ENCODE data around the gene SLC13A2. TPM values are rescaled to one million over a fixed set of nuclear protein-coding genes. Genes with fewer than 3 reads are reported as not detected.

Gene SLC13A2
- polyA plus RNA-seq, 3 donors = 13.0 to 18.8 (median 16.9) TPM

GRCh38 chr17:28491286-28491685, 17.8 kb downstream of the SLC13A2 start:
- DNase-seq = no peak

GRCh38 chr17:28491860-28492259, 18.4 kb downstream of the SLC13A2 start:
- DNase-seq = no peak

DNA sequence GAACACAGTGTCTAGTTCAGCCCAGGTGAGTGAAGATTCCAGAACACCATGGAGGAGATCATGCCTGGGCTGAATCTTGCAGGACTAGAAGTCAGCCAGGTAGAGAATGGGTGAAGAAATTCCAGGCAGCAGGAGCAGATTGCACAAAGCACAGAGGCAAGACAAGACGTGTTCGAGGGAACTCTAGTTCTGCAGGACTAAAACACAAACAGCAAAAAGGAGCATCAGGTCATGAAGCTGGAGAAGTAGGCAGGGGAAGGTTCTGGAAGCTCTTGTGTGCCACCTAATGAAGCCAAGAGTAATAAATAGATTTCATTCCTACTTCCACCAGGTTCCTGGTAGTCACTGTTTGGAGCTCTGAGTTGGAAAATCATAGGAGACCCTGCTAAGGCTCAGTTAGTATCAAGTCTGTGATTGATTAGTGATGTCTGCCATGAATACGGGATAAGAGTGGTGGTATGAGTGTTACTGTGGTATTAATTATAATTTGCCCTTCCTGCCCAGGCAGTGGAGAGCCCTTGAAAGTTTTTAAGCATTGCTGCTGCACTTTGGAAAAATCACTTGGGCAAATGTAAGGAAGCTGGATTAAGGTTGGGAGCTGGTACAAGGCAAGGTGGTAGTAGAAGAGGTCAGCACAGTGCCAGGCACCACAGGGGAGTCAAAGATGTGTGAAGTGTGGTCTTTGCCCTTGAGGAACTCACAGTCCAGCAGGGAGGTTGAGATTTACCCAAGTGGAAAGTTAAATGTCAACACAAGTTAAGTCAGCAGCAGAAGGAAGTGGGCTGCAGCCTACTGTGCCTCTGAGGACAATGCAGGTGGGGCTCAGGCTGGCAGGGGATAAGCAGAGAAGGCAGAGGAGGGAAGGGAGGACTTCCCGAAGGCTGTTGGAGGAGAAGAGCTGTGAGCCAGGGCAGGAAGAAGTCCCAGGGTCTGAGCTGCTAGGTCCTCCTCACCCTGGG, 19.2 kb downstream of the SLC13A2 start:
- DNase-seq = no peak

- no peak for DNase-seq
Observed at GRCh38 chr17:28493460-28493859, 20.0 kb downstream of the SLC13A2 start.

GRCh38 chr17:28494445-28495188, 21.2 kb downstream of the SLC13A2 start:
- DNase-seq = peak; percentile 52

DNA sequence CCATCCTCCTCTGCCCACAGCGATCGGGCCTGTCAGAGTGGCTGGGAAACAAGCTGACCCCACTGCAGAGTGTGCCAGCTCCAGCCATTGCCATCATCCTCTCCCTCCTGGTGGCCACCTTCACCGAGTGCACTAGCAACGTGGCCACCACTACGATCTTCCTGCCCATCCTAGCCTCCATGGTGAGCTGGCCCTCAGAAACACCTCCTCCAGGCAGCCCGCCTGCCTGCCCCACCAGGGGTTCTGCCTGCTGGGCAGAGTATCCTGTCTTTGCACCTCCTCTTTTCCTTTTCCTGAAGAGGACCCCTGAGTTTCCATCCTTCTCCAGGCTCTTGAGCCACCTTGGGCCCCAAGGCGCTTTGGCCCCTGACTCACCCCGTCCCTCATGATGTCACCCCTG, 22.2 kb downstream of the SLC13A2 start:
- DNase-seq = no peak

GRCh38 chr17:28497931-28498330, 24.5 kb downstream of the SLC13A2 start:
- no peak for DNase-seq

- no peak for DNase-seq
Observed at GRCh38 chr17:28498652-28499363, 25.4 kb downstream of the SLC13A2 start.

DNA sequence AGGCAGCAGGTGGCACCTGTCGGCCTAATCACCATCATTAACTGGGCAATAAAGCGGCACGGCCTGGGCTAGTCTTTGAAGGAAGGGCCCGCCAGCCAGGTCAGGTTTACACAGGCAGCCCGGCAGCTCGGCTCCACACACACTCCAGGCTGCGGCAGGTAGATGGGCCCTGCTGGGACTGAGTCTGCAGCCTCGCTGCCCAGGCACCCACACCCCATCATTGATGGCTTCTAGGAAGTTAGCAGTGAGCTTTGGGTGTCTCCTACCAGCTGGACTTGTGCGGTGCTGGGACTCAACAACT, 25.9 kb downstream of the SLC13A2 start:
- no peak for DNase-seq

- DNase-seq = no peak
Observed at GRCh38 chr17:28499684-28500357, 26.4 kb downstream of the SLC13A2 start.

DNA sequence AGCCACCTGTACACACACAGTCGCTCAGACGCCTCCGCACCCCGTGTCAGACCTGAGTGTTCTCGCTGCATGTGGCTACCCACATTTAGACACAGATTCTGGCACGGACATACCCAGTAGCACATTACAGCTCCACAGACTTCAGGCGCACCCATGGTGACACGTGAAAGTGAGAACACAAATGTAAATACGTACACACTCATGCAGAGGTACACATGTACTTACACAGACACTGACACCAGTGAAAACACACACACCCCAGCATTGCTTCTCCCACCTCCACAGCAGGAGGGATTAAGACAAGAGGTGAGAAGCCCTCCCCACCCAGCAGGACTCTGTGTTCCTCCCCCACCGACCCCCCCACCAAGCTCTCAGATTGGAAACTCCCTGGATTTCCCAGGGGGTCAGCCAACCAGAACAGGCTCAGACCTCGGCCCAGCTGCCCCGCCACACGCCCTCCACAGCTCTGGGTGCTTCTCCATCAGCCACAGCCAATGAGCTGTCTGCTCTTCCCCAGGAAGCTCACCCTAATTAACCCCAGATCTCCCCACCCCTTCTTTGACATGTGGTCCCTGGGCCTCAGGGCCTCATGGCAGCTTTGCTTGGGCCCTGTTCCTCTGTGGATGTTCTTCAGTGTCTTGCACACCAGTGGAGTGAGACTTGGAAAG, 27.4 kb downstream of the SLC13A2 start:
- no peak for DNase-seq

DNA sequence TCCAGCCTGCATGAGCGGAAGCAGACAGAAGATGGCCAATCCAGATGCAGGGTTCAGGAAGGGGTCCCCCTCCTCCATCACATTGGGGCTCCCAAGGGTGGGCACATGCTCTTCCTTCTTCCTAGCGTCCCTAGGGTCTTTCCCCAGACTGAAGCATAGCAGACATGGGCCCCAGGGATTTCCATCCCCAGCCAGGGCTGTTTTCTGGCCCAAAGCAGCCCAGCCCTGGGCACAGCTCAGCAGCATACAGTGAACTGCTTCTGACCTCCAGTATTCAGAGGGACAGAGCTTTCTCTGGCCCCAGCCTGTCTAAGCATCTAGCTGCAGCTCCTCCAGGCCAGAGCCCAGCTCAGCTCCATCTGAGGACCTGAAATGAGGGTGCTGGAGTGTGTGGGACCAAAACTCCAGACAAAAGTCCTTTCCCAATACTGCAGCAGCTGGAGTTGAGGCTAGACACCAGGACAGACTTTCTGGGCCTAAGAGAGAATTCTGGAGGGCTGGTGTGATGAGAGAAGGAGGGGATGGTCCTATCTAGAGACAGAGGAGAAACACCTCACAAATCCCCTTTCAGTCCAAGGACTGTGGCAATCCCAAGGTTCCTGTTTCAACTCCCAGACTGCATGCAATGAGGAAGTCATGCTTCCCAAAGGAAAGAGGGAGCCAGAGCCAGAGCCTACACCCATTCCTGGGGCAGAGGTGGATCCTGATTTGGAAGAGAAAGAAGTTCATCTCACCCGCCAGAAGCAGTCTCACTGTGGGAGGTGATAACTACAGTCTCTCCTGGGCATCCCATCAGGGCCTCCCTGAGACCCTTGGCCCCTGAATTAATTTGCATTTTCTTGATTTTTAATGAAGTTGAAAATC, 28.2 kb downstream of the SLC13A2 start:
- DNase-seq = no peak

- DNase-seq = no peak
Observed at GRCh38 chr17:28503420-28503819, 30.0 kb downstream of the SLC13A2 start.

DNA sequence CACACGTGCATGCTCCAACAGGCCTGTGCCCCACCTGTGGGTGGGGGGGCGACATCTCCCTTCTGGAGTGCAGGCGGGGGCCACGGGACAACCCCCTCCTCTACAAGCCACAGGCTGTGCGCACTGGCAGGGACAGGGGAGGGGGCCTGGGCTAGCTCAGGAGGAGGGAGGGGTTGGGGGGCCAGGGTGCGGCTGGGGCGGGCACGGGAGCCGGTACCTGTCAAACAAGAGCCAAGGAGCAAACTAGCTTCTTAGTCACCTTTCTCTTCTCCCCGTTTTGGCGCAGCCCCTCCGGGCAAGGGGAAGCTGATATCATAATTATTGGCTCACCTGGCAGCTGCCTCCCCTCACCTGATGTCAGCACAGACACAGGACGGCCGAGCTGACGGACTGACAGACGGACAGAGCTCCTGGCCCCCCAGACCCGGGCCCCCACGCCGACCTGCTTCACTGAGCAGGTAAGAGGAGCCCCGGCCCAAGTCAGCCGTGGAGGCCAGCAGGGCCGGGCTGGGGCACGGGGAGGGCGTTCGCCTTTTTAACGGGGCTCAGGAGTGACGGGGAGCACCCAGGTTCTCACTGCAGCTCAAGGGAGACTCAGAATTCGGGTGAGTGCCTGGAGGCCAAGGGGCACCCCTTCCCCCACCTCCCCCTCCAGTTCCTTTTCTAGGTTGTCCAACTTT, 32.7 kb downstream of the SLC13A2 start, which contains the start of gene FOXN1:
Gene FOXN1, plus strand, starts transcription at position 363 of the 680 bp plus-strand sequence. CDS start 17,622 bp downstream, outside the sequence.
- no peak for DNase-seq

DNA sequence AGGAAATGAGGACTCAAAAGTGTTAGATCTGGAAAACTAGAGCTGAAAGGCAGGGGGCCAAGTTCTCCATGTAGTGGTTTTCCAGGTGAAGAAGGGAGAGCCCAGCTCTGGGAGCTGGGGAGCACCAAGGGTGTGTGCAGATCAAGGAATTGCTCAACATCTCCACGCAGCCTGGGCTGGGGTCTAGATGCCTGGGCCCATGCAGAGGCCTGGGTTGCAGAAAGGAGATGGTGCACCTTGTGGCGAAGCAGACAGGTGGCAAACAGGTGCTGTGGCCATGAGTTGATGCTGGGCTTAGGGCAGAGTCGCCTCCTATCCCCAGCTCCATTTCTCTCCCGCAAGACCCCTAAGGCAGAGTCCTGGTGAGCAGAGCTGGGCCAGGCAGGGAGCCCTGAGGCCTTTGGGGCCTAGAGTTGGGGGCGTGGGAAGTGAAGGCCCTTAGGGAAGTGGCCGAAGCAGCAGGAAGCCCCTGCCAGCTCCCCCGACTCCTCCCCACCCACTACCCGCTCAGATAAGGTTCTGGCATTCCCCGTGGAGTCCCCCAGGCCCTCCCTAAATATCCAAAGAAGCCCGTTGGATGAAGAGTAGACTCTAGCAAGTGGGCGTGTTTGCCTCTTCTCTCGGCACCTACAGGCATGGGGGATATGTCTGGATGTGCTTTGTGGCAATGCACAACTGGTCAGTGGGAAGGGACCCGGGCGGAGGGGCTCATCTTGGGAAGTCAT, 33.5 kb downstream of the SLC13A2 start:
- DNase-seq = no peak

- no peak for DNase-seq
Observed at GRCh38 chr17:28507567-28508203, 34.2 kb downstream of the SLC13A2 start.

- no peak for DNase-seq
Observed at GRCh38 chr17:28508211-28508724, 34.8 kb downstream of the SLC13A2 start.

GRCh38 chr17:28509789-28510188, 36.3 kb downstream of the SLC13A2 start:
- DNase-seq = no peak

Measured in renal pelvis (tissue), 4 donors.